ENCODE measurements around the gene STIM1. TPM values are rescaled to one million over a fixed set of nuclear protein-coding genes. Genes with fewer than 3 reads are reported as not detected.

The STIM1 gene
- total RNA-seq, 1 experiment from 2014 or later = 28.3 TPM

- CTCF ChIA-PET = interaction anchor here (0.7 kb wide), 1 partner anchor 800 kb away, joined by 4 read pairs; no protein-coding TSS in a partner anchor
- Histone ChIP-seq H3F3A (ENCODE audit: insufficient read depth, low read depth) (no peaks in the 10 kb centered on the region), H3K36me3 (ENCODE audit: low read depth) (no peaks in the 10 kb centered on the region), H2AFZ (no peak overlapping the region), H4K20me1 (ENCODE audit: insufficient read depth) (no peaks in the 10 kb centered on the region), H3K9me2 (ENCODE audit: insufficient read depth) (no peaks in the 10 kb centered on the region), H3K27me3 (ENCODE audit: insufficient read depth, low read depth) (no peaks in the 10 kb centered on the region), H3K9me3 (ENCODE audit: insufficient read depth, low read depth) (no peaks in the 10 kb centered on the region), H3K27ac (no peak overlapping the region), H3K4me1 (replicated peaks; ENCODE audit: insufficient read depth) (peaks cover 12% of the 10 kb centered on the region), H3K4me3 (no peak overlapping the region), H3K4me2 (no peak overlapping the region), H3K79me2 (ENCODE audit: low read depth) (no peaks in the 10 kb centered on the region)
- no peak for DNase-seq
- intact Hi-C loops (cut with micrococcal nuclease; ENCODE audit: unreplicated experiment) = no loop called here
- POLR2A ChIA-PET (ENCODE audit: unreplicated experiment) = no interaction called here
- BruUV-seq (replicated peaks) = no TSS peak
- TF ChIP-seq EZH2 (IDR thresholded peaks at IDR 0.05; ENCODE audit: low read depth) = no peak
- TF ChIP-seq, protein P1, sequence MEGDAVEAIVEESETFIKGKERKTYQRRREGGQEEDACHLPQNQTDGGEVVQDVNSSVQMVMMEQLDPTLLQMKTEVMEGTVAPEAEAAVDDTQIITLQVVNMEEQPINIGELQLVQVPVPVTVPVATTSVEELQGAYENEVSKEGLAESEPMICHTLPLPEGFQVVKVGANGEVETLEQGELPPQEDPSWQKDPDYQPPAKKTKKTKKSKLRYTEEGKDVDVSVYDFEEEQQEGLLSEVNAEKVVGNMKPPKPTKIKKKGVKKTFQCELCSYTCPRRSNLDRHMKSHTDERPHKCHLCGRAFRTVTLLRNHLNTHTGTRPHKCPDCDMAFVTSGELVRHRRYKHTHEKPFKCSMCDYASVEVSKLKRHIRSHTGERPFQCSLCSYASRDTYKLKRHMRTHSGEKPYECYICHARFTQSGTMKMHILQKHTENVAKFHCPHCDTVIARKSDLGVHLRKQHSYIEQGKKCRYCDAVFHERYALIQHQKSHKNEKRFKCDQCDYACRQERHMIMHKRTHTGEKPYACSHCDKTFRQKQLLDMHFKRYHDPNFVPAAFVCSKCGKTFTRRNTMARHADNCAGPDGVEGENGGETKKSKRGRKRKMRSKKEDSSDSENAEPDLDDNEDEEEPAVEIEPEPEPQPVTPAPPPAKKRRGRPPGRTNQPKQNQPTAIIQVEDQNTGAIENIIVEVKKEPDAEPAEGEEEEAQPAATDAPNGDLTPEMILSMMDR (conservative IDR thresholded peaks at IDR 0.05) = no peak
Observed at GRCh38 chr11:3970108-3970507, 114.6 kb downstream of the STIM1 start.

DNA sequence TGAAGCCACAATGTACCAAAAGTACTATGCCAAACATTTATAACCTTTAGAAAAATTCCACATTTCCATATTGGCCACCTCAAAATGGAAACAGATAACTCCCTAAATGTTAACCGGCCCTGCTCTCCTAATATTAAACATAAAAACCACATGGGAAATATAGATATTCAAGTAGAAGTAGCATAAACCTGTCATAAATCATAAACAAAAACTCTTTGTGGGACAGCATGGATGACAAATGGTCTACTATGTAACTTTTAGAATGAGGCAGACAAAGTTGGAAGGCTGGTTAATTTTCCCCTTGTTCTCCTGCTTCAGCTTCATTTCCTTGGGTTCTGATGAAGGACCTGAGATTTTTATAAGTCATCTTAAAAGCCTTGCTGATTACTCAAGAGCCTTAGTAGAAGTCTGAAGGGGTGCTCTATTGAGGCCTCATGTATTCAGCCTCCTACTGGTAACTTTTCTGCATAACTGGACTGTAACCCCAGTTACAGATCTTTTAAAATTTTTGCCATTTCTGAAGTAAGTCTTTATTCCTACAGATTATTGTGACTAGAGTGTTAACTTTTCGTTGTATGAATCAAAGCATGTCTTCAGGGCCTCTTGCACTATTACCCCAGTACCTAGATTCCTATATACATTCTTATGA, 116.4 kb downstream of the STIM1 start:
- CTCF ChIA-PET = no interaction called here
- peak in 1 of 2 experiments; percentile 47 for DNase-seq
- no TSS peak for BruUV-seq (replicated peaks)

DNA sequence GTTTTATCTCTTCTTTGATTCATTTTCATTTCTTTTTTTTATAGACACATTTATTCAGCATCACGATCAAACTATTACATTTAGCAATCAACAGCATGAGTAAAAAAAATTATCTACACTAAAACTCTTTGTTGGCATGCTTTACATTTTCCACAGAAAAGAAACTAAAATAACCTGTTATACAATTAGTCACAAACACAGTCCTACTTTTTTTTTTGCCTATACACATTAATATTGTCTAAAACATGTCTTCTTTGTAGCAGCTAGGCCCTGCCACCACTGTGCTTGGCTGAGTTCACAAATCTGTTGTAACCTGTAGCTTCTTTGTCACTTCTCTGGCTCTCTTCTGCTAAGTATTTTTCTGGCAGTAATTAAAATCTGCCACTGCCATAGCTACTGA, 117.0 kb downstream of the STIM1 start:
- CTCF ChIA-PET = no interaction called here

More for the DNA sequence above, 116.4 kb downstream of the STIM1 start:
- no peaks in the 10 kb centered on the region for H3K27me3 ChIP-seq (ENCODE audit: insufficient read depth, low read depth)
- POLR2A ChIA-PET (ENCODE audit: unreplicated experiment) = no interaction called here
- no peaks in the 10 kb centered on the region for H3K79me2 ChIP-seq (ENCODE audit: low read depth)
- H3K9me2 ChIP-seq (ENCODE audit: insufficient read depth) = no peaks in the 10 kb centered on the region
- H3K27ac ChIP-seq = no peak overlapping the region
- H3K36me3 ChIP-seq (ENCODE audit: low read depth) = no peaks in the 10 kb centered on the region
- TF ChIP-seq, protein P1 (conservative IDR thresholded peaks at IDR 0.05) = no peak
- no peak for TF ChIP-seq EZH2 (IDR thresholded peaks at IDR 0.05; ENCODE audit: low read depth)
- no peaks in the 10 kb centered on the region for H4K20me1 ChIP-seq (ENCODE audit: insufficient read depth)
- no peak overlapping the region for H2AFZ ChIP-seq
- no peak overlapping the region for H3K4me2 ChIP-seq
- no peak overlapping the region for H3K4me3 ChIP-seq
- H3K9me3 ChIP-seq (ENCODE audit: insufficient read depth, low read depth) = no peaks in the 10 kb centered on the region
- peaks cover 12% of the 10 kb centered on the region for H3K4me1 ChIP-seq (replicated peaks; ENCODE audit: insufficient read depth)
- no peaks in the 10 kb centered on the region for H3F3A ChIP-seq (ENCODE audit: insufficient read depth, low read depth)
- intact Hi-C loops (cut with micrococcal nuclease; ENCODE audit: unreplicated experiment) = no loop called here

More for the DNA sequence above, 117.0 kb downstream of the STIM1 start:
- intact Hi-C loops (cut with micrococcal nuclease; ENCODE audit: unreplicated experiment) = no loop called here
- peak in 1 of 2 experiments; percentile 47 for DNase-seq
- Histone ChIP-seq H3K79me2 (ENCODE audit: low read depth) (no peaks in the 10 kb centered on the region), H3F3A (ENCODE audit: insufficient read depth, low read depth) (no peaks in the 10 kb centered on the region), H3K9me2 (ENCODE audit: insufficient read depth) (no peaks in the 10 kb centered on the region), H2AFZ (no peak overlapping the region), H3K4me1 (replicated peaks; ENCODE audit: insufficient read depth) (peaks cover 12% of the 10 kb centered on the region), H3K9me3 (ENCODE audit: insufficient read depth, low read depth) (no peaks in the 10 kb centered on the region), H3K4me3 (no peak overlapping the region), H4K20me1 (ENCODE audit: insufficient read depth) (no peaks in the 10 kb centered on the region), H3K4me2 (no peak overlapping the region), H3K27me3 (ENCODE audit: insufficient read depth, low read depth) (no peaks in the 10 kb centered on the region), H3K36me3 (ENCODE audit: low read depth) (no peaks in the 10 kb centered on the region), H3K27ac (no peak overlapping the region)
- POLR2A ChIA-PET (ENCODE audit: unreplicated experiment) = no interaction called here
- no TSS peak for BruUV-seq (replicated peaks)
- TF ChIP-seq, protein P1 (conservative IDR thresholded peaks at IDR 0.05) = no peak
- no peak for TF ChIP-seq EZH2 (IDR thresholded peaks at IDR 0.05; ENCODE audit: low read depth)
